GM10248 (cell line): ENCODE results near the gene CEP112.

ENCODE experiments used
- CTCF ChIA-PET: fragments of 300-600 bp; sonication (Branson Sonifier 250); formaldehyde crosslinking; extraction: SDS; loops from one replicate; lab custom pipeline; 2021; ENCODE audit warnings: antibody characterized with exemption; lab: Yijun Ruan, JAX
- POLR2A ChIA-PET: fragments of 350-650 bp; sonication (Branson Sonifier 250); formaldehyde crosslinking; extraction: SDS; loops from one replicate; lab custom pipeline; 2020; ENCODE audit warnings: antibody characterized with exemption; lab: Yijun Ruan, JAX
- DNase-seq: peaks from one replicate; pipeline ENCODE4 v3.0.0; 2012; ENCODE audit errors: extremely low spot score
- CTCF ChIP-seq: IDR thresholded peaks from 2 replicates; pipeline ENCODE4 v1.5.1; 2012; ENCODE audit warnings: mild to moderate bottlenecking, low read depth; ENCODE audit errors: extremely low read depth, missing control alignments, control extremely low read depth

Gene CEP112

GRCh38 chr17:65954148-65954449 is 237.8 kb downstream of the CEP112 start:
- no peak for TF ChIP-seq CTCF
- no peak for DNase-seq
- CTCF ChIA-PET: no interaction called here
- POLR2A ChIA-PET: no interaction called here

DNA sequence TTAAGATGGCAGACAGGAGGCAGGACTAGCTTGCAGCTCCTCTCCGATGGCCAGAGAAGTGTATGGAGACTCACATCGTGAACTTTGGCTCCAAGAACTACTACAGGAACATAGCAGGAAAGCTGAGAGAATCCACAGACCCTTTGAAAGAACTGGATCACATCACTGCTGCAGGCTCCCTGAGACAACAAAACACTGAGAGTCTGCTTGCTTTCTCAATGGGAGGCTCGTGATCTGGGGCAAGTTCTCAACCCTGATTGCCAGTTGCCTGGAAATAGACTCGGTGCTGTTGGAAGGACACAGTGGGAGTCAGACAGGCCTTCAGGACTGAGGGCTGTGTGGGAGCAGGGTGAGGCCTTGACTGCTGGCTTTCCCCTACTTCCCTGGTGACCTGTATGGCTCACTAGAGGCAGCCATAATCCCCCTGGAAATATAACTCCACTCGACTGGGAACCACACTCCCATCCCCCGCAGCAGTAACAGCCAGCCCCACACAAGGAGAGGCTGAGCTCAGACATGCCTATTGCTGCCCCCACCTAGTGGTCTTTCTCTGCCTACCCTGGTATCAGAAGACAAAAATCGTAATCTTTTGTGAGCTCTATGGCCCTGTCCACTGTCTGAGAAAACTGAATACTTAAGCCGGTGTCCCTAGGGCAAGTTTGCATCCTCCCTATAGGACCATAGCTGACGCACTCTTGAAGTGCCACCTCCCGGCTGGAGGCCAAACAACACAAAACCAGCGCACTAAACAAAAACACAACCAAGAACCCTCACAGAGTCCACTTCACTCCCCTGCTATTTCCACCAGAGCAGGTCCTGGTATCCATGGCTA is 238.4 kb downstream of the CEP112 start:
- ChIA-PET CTCF (interaction anchor here (1.1 kb wide), 1 partner anchor 20 kb away, joined by 3 read pairs; no protein-coding TSS in a partner anchor), POLR2A (no interaction called here)
- no peak for TF ChIP-seq CTCF
- DNase-seq: no peak

GRCh38 chr17:65952586-65952985 is 239.3 kb downstream of the CEP112 start:
- CTCF ChIA-PET: interaction anchor here (1.1 kb wide), 1 partner anchor 19 kb away, joined by 3 read pairs; no protein-coding TSS in a partner anchor
- no peak for TF ChIP-seq CTCF
- POLR2A ChIA-PET: no interaction called here

DNA sequence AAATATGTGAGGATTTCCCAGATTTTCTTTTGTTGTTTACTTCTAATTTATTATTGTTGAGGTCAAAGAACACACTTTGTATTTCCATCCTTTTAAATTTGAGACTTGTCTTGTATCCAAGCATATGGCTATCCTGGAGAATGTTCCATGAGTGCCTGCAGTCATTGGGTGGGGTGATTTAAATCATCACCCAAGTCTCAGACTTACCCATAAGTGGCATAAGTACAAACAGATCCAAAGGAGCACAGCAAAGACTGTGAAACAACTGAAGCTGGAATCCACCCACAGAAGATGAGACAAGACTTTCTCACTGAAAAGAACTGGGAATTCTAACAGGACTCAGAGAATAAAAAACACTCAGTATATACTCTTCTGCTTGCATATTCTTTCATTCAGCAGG is 239.9 kb downstream of the CEP112 start:
- no peak for TF ChIP-seq CTCF
- ChIA-PET CTCF (no interaction called here), POLR2A (no interaction called here)
- no peak for DNase-seq

More at GRCh38 chr17:65952586-65952985, 239.3 kb downstream of the CEP112 start:
- no peak for DNase-seq

DNA sequence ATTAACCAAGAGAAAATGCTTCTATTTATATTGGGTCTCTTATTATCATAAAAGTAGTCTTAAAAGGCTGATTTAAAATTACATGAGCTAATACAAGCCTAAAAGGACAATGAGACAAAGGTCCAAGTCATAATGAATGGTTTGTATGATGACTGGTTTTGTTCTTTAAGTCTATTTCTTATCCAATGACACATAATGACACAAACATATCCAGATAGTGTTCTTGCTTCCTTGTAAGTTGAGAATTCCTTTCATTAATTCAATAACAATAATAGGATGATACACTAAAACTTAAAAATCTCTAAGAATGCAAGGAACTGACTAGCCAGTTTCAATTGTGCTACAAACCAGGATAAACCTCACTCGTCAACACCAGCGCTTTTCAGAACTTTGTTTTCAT is 244.1 kb downstream of the CEP112 start:
- ChIA-PET CTCF (interaction anchor here (0.7 kb wide), 1 partner anchor 31 kb away, joined by 3 read pairs; no protein-coding TSS in a partner anchor), POLR2A (no interaction called here)
- no peak for TF ChIP-seq CTCF
- no peak for DNase-seq

GRCh38 chr17:65942592-65942991 is 249.3 kb downstream of the CEP112 start:
- TF ChIP-seq CTCF: no peak
- ChIA-PET POLR2A (no interaction called here), CTCF (no interaction called here)
- DNase-seq: no peak
